Putamen (tissue), 1 donor: ENCODE measurements around the gene PLXNA4.
A peak's percentile ranks its signal among the peaks of the same experiment; 100 is the strongest.

Experiments
- DNase-seq: peaks from one replicate; pipeline ENCODE4 v3.0.0-alpha.2; 2016; ENCODE audit warnings: low spot score

Gene PLXNA4

DNA sequence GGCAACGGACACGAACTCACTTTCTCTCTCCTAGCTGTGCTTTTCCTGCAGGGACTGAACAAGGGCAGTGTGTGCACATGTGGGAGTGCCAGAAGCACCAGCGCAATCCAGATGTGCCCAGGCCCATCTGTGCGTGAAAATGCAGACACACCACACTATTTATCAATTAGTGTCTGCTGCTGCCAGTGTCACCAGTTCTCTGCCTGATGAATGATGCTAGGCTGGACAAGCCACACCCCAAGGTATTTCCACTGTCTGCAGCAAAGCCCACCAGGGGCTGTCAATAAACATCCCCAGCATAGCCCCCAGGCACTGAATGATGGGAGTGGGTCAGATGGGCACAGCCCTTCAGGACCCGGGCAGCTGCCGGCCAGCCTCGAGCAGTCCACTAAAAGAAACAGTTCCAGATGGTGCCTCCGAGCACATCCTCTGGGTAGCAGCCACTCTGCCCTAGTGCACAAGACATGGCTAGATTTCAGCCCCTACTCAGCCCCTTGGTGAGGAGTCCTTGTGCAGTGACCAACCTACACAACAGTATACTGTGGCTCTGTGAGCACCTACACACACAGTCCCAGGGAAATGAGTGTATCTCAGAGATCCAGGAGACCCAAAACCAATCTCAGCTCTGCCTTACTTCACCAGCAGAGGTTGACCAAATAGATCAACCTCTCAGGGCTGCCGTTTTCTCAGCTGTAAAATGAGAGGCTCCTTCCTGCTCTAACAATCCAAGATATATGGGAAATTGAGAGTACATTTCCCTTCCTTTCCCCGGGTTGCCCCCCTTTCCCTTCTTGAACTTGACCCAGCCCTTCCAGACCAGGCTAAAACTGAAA lies 314.7 kb downstream of the PLXNA4 start:
- DNase-seq = no peak

DNA sequence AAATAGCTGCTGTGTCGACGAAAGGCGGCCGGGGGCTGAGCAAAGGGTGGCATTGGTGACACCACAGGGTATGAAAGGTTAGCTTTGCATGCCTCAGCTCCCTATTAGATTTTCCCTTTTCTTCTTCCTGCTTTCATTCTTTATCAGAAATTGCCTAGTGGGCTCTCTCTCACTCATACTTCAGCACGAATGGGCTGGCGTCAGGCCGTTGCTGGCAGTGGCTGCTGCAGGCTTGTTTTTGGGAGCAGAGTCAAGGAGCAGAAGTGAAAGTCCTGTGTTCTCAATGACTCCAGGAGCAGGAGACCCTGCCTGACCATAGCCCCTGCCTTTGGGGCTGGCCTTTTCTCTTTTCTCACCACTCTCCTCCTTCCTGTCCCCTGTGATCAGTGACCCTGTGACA lies 318.0 kb downstream of the PLXNA4 start:
- no peak for DNase-seq

DNA sequence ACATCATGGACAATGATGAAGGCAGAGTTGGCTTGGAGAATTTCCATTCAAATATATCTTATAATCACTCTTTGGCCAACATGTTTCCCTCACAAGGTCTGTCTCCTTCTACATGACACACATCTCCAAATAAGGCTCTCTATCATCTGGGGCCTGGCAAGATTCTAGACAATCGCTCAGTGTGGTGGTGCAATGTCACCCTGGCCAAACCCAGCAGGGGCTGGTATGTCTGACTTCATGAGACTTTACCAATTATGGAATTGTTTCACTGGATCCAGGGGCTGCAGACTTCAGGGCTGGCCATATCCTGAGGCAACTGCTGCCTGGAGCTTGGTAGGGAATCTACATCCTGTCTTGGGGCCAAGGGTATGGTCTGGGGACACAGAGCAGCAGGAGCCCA lies 319.0 kb downstream of the PLXNA4 start:
- no peak for DNase-seq

DNA sequence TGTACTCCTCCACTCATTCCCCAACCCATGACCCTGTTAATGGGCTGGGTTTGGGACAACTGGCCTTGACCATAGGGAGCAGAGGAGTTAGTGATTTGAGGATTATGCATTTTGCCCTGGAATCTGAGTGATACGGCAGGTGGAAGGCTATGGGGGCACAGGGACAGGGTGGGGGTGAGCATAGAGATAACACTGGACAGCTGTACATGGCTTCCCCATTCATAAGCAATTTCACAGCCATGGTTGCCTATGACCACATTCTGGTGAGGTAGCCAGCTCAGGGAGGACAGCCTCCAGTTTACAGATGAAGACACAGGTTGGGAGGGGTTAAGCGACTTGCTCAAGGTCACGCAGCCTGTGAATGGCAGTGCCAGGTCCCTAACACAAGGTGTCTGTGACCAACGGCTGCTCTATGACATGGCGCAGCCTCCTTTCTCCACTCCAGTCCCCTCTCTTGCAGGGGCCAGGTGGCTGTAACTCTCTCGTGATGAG lies 319.5 kb downstream of the PLXNA4 start:
- no peak for DNase-seq

DNA sequence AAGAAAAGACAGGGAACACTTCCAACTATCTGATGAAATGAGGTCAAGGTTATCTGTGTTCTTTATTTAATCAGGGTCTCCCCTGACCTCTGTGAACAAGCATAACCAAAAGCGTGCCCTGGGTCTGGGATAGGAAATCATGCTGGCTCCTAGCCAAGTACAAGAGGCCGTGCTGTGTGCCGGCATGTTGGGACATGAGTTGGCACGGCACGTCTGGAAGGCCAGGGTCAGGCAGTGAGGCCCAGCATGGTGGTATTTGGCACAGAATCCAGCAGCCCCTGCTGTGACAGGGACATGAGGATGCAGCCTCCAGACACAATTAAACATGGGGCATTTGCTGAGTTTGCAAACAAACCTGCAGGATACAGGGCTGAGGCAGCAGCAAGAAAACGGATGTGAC lies 320.4 kb downstream of the PLXNA4 start:
- DNase-seq = no peak

DNA sequence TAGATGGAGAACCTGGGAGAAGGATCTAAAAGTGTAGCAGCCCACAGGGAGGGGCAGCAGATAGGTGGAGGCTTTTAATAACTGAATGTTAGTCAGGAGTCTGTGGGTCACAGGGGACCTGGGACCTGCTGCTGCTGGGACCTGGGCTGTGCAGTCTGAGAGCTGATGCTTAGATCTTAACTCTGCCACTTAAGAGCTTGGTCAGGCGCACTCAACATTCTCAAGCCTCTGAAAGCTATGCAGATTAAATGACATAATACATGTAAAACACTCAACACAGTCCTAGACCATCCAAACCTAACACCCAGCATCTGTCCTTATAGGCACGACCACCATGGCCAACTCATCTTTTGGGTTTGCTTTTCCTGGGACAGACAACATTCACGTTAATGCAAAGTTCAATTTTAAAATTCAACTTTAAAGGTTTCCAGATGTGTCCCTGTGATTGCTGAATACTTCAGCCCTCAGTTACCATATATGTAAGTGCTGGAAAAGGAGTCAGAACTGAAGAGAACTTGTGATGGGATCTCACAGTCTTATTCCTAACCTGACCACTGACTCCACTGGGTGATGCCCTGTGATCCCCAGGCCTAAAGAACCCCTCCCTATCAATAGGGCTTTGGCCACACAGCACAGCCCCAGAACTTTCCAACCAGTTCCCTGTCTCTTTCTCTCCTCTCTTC lies 321.0 kb downstream of the PLXNA4 start:
- DNase-seq = no peak

DNA sequence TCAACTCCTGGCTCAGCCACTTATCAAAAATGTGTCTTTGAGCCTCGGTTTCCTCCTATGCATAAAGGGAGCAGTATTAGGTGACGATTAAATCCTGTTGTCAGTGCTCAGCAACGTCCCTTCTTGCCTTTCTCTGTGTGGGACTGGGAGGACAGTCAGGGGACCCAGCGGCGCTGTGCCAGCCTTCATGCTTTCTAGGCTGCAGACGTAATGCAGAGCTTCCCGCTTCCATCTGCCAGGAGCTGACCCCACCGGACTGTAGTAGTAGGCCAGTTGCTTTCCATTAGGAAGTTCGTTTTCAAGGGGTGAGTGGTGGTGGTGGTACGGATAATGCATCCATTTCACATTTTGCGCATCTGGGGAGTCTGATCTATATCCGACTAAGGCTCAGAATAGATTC lies 321.8 kb downstream of the PLXNA4 start:
- no peak for DNase-seq

DNA sequence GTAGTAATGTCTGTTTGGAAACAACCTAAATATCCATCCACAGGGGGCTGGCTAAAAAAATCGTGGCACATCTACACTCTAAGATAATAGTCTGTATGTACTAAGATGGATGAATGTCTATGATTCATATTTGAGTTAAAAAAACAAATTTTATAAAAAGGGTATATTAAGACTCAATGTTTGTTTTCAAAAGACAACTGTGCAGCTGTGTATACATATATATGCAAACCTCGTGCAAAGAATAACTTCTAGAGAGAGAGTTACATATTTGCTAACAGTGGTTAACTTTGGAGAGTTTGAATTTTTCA lies 323.5 kb downstream of the PLXNA4 start:
- no peak for DNase-seq

DNA sequence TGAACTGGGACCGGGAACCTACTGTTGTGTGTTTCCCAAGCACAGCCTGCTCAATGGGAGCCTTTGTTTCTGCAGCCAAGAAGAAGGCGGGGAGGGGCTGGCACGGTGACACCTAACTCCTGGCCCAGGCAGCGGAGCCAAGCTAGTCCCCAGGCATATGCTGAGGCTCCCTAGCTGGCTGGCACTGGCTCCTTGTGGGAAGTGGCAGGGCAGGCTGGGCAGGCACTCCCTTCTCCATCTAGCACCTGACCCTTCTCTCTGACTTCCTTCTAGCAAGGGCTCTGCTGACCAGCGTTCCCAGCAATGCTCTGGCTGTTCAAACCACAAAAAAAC lies 325.0 kb downstream of the PLXNA4 start:
- peak; percentile 80 for DNase-seq

DNA sequence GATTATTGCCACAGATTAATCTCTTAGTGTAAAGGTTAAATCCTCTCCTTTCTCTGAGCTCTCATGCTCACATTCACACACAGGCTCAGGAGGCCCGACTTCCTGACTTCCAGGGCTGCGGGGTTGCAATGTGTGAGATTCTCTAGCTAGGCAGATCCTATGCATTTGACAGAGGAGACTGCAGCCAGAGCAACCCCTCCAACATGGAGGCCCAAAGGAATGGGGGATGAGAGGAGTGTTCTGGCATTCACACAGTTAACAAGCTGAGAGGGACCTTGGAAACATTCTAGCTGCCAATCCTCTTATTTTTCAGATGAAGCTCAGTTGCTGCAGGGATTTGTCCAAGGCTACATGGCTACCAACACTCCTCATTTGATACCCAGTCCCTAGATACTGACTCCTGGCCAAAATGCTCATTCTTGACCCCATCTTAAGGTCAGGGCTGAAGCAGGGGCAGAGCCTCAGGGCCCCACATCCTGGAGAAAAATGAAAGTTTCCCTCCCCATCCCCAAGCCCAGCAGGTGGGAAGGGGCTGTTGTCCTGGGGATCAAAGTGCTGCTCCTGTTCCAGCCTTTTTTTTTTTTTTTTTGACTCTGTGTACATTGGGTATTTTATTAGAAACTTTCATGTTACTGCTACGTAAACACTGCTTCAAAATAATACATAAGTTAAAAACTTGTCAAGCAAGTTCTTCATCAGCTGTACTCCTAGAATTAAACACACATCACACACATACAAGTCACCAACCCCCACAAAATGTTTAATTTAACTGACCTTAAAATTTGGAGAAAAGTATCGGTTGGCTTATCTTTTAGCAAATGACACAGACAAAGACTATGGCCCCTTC lies 325.6 kb downstream of the PLXNA4 start:
- DNase-seq = no peak

DNA sequence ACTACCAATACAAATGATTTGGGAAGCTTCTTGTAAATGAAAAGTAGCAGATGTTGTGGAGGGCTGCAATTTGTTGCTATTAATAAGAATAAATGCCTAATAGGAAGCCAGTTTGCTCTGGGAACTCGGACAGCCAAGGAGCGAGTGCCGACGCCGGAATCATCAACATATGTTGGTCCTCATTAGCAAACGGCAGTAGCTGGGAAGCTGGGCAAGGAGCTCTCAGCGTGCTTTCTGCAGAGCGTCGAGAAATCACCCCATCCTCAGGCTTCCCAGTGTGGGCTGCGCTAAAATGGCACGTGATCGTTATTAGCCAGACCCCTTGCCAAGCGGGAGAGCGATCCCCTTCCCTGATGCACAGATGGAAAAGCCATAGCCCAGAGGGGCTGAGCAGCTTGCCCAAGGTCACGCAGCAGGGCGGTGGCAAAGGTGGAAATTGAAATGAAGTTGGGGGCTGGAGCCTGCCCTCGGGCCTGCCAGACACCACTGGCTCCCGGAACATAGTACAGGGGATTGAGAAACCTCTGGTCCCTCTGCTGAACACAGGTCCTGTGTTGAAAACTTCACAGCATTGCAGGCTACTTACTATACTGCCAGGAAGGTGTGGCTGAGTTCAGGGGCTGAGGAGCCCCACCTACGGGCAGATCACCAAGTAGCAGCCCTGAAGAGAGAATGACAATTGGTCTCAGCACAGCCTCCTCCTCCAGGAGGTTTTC lies 326.9 kb downstream of the PLXNA4 start:
- DNase-seq = no peak

DNA sequence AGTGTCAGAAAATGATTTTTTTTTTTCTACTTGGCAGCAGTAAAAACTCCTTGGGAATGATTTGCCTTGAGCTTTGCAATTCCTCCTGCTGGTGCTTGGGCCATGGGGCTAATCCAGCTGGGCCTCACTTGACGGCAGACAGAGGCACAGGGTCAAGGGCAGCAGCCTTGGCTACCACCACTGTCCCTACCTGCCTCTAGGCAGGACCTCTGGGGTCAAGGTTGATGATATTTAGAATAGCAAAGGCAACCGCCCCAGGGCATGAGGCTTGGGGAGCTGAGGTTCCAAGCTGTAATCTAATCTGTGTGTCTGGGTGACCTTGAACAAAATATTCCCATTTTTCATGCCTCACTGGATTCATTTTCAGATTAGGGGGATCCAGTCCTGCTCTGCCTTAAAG lies 327.4 kb downstream of the PLXNA4 start:
- DNase-seq = no peak

DNA sequence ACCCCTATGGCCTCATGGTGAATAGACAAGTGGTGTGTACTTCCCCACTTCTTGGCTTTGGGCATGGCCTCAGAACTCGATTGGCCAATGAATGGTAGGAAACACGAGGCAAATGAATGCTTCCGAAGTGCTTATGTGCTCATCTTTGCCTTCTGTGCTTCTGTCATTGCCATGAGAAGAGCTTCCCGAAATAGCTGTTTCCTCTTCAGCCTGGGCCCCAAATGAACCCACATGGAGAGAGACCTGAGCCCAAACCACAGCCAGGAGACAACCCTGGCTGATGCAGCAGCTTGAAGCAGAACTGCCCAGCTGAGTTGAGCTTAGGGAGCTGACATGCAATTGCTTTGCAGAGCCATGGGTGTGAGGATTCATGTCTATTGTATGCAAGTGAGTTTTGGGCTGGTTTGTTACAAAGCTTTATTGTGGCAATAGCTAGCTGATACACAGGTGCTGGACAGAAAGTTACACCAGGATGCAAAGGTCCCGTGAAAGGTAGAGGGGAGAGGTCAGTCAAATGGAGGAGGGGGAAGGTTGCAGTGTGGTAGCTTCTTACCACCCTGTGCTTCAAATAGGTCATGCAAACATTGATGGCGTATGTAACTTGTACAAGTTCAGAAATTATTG lies 328.2 kb downstream of the PLXNA4 start:
- no peak for DNase-seq

DNA sequence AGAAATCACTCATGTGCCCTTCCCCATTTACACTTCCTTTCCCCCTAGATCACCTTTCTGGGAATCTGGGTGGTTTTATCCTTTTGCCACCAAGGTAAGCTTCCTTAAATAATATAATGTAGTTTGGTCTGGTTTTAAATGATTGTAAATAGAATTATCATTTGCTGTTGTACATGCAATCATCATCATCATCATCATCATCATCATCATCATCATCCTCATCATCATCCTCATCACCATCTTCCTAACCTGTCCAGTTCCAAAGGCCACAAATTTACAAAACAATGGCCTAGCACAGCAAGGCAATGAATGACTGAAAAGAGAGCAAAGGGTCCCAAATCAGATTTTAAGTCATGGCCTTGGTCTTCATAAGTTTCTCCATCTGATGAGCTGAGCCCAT lies 329.7 kb downstream of the PLXNA4 start:
- no peak for DNase-seq

DNA sequence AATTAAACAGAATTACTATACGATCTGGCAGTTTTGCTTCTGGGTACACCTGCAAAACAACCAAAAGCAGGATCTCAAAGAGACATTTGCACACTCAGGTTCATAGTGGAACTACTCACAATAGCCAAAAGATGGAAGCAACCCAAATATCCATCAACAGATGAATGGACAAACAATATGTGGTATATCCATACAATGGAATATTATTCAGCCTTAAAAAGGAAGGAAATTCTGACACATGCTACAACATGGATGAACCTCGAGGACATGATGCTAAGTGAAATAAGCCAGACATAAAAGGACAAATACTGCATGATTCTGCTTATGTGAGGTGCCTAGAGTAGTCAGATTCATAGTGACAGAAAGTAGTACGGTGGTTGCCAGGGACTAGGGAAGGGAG lies 330.7 kb downstream of the PLXNA4 start:
- no peak for DNase-seq

DNA sequence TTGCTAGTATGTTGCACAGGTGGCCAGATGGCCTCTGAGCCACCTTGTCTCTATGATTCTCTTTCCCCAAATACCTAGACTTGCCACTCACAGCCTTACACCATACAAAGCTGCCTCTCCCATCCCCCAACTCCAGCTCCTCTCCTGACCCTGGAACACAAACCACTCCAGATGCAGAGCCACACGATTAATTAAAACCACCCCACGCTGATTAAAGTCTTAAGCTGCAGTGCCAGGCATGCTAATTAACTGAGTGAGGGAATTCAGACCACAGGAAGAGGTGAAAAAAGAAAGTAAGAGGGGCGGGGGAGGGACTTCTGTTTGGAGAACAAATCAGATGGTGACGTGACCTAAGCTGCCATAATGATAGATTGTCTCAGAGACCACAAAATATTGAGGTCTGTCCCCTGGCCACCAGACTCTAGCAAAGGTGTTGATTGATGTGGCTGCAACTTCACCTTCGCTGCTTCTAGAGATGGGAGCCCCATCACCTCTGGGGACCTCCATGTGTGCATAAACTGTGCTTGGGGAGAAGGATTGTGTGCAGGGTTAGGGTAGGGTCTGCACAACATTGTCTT lies 331.3 kb downstream of the PLXNA4 start:
- DNase-seq = no peak

DNA sequence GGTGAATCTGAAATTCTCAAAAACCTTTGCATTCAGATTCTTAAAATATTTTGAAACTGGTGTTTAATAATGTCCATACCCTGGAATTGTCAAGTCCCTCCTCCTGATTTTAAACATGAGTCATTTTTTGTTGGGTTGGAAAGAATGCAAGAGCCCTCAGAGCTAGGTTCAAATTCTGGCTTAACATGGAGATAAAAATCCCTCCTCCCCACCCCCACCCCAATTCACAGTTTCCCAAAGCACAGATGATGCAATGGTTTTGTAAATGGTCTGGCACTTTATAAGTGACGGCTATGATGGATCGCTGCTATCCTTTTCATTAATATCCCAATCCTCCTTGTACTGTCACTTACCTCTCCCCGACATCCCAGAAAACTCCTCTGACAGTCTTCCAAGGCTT lies 332.8 kb downstream of the PLXNA4 start:
- no peak for DNase-seq

DNA sequence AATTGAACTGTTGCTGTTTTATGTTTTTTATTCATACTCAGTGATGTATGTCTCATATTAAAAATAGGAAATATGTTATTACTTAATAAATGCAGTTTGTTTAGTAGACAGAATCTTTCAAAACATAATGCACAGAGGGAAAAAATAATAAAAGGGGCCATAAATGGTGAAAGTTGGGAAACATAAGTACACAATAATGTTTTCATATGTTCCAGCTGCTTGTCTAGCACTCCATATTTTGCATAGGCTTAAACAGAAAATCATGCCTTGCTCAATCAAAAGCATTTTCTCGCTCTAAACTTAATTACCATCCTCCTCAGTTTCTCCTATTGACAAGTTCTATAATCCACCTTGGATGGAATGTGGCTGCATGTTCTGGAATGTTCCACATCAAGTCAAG lies 333.2 kb downstream of the PLXNA4 start:
- DNase-seq = no peak

DNA sequence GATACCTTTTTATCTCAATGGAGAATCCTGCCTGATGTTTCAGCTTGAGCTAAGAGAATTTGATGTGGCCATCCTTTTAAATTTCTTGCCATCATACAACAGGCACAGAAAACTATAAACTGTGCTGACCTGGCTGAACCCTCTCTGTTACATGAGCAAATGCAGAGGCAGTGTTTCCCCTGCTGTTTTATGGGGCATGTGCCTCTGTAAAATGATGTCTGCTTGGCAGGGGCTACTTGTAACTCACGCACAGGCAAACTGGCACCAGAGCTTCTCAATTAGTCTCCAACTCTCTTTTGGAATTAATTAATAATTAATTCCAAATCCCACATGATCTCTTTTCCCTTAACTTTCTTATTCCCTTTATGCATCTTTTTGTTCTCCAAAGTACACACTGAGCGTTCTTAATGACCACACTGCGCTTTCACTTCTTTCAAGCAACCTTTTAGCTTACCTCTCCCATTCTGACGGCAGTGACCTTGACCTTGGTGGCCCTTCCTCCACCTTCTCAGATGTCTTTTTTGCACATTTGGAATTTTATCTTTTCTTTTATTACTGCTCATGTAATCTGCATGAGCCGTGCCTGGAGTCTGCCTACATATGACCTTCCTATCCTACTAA lies 334.0 kb downstream of the PLXNA4 start:
- no peak for DNase-seq

DNA sequence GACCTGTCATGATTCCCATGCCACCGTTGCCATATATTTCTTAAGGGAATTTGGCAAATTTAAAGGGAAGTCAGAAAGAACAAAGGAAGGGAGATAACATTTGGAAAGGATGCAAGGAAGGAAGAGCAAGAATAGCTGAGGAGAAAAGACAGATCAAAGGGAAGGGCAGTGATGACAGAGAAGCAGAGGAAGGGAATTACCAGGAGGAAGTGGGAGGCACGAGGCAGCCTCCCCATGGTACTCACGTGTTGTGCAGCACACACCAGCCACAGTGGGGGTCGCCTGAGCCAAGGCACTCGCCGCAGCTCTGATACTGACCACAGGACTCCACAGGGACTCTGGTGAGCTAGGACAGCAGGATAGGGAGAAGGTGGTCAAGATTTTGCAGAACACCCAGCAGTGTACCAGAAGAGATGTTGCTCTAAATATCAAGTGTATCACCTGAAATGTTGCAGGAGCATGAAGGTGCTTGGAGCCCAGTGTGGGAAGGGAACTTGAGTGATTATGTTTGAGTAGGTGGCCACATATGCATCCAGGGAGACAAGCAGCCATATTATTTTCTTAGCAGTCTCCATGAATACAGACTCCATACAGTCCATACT lies 335.3 kb downstream of the PLXNA4 start:
- DNase-seq = no peak

DNA sequence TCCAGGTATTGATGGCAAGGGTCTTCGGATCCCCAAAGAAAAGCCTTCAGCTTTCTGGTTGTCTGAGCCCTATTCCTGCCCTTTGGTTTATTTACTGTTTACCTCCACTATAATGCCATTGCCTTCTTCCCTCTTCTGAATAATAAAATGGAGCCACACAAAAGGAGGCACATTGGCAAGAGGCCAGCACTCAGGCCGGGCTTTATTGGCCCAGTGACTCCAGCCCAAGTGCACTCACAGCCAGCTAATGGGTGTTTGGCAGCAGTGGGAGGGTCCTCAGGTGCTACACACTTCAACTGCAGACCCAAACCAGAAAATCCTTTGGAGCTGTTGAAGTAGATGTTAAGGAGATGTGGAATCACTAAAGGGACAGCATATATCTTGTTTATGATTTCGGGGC lies 336.0 kb downstream of the PLXNA4 start:
- DNase-seq = no peak
